ENCODE measurements around the gene RNPEP. TPM values are rescaled to one million over a fixed set of nuclear protein-coding genes. Genes with fewer than 3 reads are reported as not detected.
"Not testable (repeated sequence)": the region's sequence is repeated elsewhere in the genome, so short reads cannot be mapped to it uniquely, and the experiment has no call there.

Gene RNPEP
- total RNA-seq, 1 donor from 2014 or later, result 42.4 TPM

- Mint-ChIP-seq H3K4me1 (ENCODE audit: low read depth, unreplicated experiment) (peaks cover 5% of the 10 kb centered on the region), H3K36me3 (ENCODE audit: unreplicated experiment) (no peaks in the 10 kb centered on the region)
Observed at GRCh38 chr1:201958348-201958747, 24.1 kb upstream of the RNPEP start.

GRCh38 chr1:201962382-201962781, 20.1 kb upstream of the RNPEP start:
- H3K27ac Mint-ChIP-seq (ENCODE audit: unreplicated experiment); DNase-seq; H3K9me3 Mint-ChIP-seq (ENCODE audit: unreplicated experiment); H3K4me1 Mint-ChIP-seq (ENCODE audit: low read depth, unreplicated experiment); H3K27me3 Mint-ChIP-seq (ENCODE audit: unreplicated experiment); H3K36me3 Mint-ChIP-seq (ENCODE audit: unreplicated experiment); H3K4me3 Mint-ChIP-seq (ENCODE audit: unreplicated experiment): not testable (repeated sequence)

More at GRCh38 chr1:201958348-201958747, 24.1 kb upstream of the RNPEP start:
- Mint-ChIP-seq H3K27ac (ENCODE audit: unreplicated experiment) (no peak overlapping the region), H3K9me3 (ENCODE audit: unreplicated experiment) (peaks cover 8% of the 10 kb centered on the region), H3K27me3 (ENCODE audit: unreplicated experiment) (no peaks in the 10 kb centered on the region), H3K4me3 (ENCODE audit: unreplicated experiment) (no peak overlapping the region)
- DNase-seq, result no peak
- TF ChIP-seq CTCF (IDR thresholded peaks at IDR 0.05; ENCODE audit: partially characterized antibody, unreplicated experiment), result no peak

- Mint-ChIP-seq H3K36me3 (ENCODE audit: unreplicated experiment) (no peaks in the 10 kb centered on the region), H3K4me3 (ENCODE audit: unreplicated experiment) (no peak overlapping the region), H3K4me1 (ENCODE audit: low read depth, unreplicated experiment) (no peaks in the 10 kb centered on the region), H3K9me3 (ENCODE audit: unreplicated experiment) (peaks cover 1% of the 10 kb centered on the region), H3K27me3 (ENCODE audit: unreplicated experiment) (no peaks in the 10 kb centered on the region), H3K27ac (ENCODE audit: unreplicated experiment) (no peak overlapping the region)
- DNase-seq, result no peak
- TF ChIP-seq CTCF (IDR thresholded peaks at IDR 0.05; ENCODE audit: partially characterized antibody, unreplicated experiment), result no peak
Observed at GRCh38 chr1:201964261-201964660, 18.2 kb upstream of the RNPEP start.

GRCh38 chr1:201966171-201966570, 16.3 kb upstream of the RNPEP start:
- no peak for DNase-seq
- Mint-ChIP-seq H3K36me3 (ENCODE audit: unreplicated experiment) (no peaks in the 10 kb centered on the region), H3K4me3 (ENCODE audit: unreplicated experiment) (no peak overlapping the region), H3K9me3 (ENCODE audit: unreplicated experiment) (peaks cover 1% of the 10 kb centered on the region), H3K27ac (ENCODE audit: unreplicated experiment) (no peak overlapping the region), H3K27me3 (ENCODE audit: unreplicated experiment) (no peaks in the 10 kb centered on the region), H3K4me1 (ENCODE audit: low read depth, unreplicated experiment) (no peaks in the 10 kb centered on the region)
- TF ChIP-seq CTCF (IDR thresholded peaks at IDR 0.05; ENCODE audit: partially characterized antibody, unreplicated experiment), result no peak

- no peaks in the 10 kb centered on the region for H3K36me3 Mint-ChIP-seq (ENCODE audit: unreplicated experiment)
- no peak overlapping the region for H3K27ac Mint-ChIP-seq (ENCODE audit: unreplicated experiment)
- DNase-seq, result no peak
- TF ChIP-seq CTCF (IDR thresholded peaks at IDR 0.05; ENCODE audit: partially characterized antibody, unreplicated experiment), result no peak
- H3K9me3 Mint-ChIP-seq (ENCODE audit: unreplicated experiment), result peaks cover 1% of the 10 kb centered on the region
- H3K4me3 Mint-ChIP-seq (ENCODE audit: unreplicated experiment), result no peak overlapping the region
- H3K27me3 Mint-ChIP-seq (ENCODE audit: unreplicated experiment), result no peaks in the 10 kb centered on the region
- no peaks in the 10 kb centered on the region for H3K4me1 Mint-ChIP-seq (ENCODE audit: low read depth, unreplicated experiment)
Observed at GRCh38 chr1:201968202-201968925, 14.1 kb upstream of the RNPEP start.
